GM21717 (cell line): ENCODE data around the gene PRDM12.

Source experiments
- ATAC-seq: cut with Tn5 transposase; IDR thresholded peaks from one replicate; pipeline ENCODE4 v1.9.1; 2021; ENCODE audit warnings: mild to moderate bottlenecking, moderate library complexity; ENCODE audit not compliant: unreplicated experiment

PRDM12 gene

GRCh38 chr9:130664251-130665028 lies at the start of gene PRDM12:
Gene PRDM12 (plus strand): TSS chr9:130664594. CDS start chr9:130664654, 60 bp downstream.
- ATAC-seq = no peak

GRCh38 chr9:130616451-130616850 lies 47.9 kb upstream of the PRDM12 start:
- ATAC-seq = no peak

- ATAC-seq = no peak
These were observed 40.9 kb upstream of the PRDM12 start for GRCh38 chr9:130623466-130623865.

DNA sequence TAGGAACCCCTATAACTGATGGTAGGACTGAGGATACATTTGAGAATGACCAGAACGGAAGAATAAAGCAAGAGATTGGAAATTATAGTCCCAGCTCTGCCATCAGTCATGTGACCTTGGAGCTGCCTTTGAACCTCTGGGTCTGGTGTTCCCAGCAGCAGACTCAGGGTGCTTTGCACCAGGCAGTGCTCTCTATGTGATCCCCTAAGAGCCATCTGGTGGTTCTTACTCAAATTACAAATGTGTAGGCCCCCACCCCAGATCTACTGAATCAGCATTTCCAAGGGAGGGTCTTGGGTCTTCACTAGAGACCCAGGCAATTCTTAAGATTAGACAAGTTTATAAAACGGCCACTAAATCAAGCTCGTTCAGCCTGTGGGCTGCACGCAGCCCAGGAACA lies 40.2 kb upstream of the PRDM12 start:
- no peak for ATAC-seq

DNA sequence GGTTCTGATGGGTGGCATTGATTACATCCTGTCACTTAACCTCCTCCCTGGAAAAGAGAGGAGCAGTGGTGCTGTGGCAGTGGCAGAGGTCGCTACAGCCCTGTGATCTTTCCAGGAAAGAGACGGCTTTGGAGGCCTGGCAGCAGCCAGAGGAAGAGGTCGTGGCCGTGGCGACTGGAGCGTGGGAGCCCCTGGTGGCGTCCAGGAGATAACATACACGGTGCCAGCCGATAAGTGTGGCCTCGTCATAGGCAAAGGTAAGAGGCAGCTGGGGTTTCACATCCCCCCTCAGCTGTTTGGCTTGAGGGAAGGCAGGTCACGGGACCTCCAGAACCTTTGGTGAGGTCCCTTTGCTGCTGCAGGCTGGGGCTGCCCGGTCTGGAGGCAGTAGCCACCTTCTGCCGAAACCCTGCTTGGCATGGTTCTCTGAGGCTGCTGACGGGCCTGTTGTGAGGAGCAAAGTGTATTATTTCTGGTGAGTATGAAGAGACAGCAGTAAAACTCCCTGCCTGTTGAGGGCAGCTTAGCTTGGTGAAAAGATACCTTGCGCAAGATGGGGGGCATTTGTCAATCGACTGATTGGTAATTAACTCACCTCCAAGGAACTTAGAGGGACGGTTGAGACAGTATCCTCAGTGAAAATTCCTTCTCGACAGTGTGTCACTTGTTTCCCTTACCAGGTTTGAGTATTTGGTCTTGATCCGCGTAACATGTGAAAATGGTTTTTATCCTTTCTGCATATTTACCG lies 38.0 kb upstream of the PRDM12 start:
- no peak for ATAC-seq

DNA sequence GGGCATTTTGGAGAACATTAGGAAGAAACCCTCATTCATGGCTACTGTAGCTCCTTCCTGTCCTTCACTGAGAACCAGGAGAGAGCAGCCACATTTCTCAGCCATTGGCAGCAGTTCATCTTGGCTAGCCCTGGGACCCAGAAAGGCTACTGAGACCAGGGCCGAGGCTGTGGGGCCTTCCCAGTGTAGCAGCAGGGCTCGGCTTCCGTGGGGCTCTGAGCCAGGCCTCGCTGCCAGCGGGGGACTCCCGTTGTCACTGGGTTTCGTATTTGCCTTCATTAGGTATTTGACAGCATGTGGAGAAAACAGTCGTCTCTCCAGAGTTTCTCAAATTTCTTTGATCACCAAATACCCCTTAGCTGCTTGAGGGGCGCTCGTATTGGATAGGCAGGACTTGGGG lies 37.3 kb upstream of the PRDM12 start:
- ATAC-seq = no peak

DNA sequence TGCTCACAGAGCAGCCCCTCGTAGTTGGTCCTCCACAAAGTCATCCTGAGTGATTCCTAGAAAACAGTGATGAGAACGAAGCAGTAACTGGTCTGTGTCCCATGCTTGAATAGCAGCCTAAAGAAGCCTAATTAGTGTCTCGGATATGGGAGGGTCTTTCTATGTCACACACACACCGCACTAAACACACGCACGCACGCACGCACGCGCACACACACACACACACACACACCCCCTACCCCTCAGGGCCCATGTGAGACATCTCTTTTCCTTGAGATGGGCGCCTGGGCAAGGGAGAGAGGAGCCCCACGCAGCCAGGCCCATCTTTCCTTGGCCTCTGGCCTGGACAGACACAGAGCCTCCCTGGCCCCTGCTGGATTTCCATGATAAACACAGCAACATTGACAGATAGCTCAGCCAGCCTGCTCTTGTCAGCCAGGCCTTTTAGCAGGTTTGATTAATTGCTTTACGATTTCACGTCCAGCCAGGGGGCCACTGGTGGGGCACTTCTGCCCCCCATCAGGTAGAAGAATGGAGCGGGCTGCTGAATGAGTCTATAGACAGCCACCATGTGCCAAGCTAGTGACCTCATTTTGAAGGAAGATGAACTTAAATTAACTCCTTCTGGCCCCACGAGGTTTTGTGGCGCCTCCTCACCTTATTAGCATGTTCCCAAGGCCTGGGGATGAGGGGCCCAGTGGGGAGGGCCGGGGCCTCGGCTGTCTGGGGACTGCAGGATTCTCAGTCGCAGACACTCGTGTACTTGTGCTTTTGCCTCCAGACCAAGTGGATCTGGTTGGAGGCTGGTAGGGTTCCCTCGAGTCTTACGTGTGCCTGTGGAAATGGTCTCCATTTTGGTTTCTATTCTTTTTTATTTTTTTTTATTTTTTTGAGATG lies 36.2 kb upstream of the PRDM12 start:
- no peak for ATAC-seq

DNA sequence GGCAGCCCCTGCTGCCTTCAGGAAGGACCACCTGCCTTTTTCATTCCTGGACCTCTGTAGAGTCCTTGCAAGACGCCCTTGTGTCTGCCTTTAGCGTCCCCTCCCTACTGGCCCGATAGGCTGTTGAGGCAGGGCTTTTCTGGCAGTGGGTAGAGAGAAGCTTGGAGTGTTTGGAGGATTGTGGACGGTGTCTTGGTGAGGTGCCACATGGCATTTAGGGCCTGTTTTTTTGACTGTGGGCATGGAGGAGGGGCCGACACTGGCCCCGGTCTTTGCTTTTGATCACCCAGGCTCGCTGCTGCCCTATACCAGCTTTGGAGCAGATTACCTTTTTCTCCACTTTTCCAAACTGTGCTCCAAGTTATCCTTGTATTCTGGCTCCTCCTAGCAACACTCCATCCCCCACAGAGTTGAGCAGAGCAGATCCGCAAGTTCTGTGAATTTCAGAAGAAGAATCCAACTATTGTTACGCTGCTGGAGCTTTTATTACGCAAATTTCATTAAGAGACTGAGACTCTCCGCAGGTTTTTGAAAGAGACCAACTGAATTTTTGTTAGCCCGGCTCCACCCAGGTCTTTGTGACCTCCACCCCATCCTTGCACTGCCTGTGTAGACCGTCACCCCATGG lies 34.8 kb upstream of the PRDM12 start:
- no peak for ATAC-seq

DNA sequence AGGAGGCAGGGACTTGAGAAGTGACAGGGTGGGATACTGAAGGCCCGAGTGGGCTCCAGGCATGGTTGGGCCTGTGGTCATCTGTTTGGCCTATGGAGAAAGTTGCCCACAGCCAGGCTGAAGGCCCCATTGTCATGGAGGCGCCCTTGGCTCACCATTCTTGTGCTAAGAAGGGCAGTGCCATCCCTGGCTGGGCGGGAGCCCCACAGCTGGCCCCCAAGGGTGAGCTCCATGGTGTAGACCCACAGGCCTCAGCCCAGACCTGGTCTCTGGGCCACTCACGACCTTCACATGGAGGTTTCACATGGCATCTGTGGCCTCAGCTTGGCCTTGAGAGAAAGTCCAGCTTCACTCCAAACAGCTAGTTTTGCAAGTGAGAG lies 34.3 kb upstream of the PRDM12 start:
- ATAC-seq = no peak

DNA sequence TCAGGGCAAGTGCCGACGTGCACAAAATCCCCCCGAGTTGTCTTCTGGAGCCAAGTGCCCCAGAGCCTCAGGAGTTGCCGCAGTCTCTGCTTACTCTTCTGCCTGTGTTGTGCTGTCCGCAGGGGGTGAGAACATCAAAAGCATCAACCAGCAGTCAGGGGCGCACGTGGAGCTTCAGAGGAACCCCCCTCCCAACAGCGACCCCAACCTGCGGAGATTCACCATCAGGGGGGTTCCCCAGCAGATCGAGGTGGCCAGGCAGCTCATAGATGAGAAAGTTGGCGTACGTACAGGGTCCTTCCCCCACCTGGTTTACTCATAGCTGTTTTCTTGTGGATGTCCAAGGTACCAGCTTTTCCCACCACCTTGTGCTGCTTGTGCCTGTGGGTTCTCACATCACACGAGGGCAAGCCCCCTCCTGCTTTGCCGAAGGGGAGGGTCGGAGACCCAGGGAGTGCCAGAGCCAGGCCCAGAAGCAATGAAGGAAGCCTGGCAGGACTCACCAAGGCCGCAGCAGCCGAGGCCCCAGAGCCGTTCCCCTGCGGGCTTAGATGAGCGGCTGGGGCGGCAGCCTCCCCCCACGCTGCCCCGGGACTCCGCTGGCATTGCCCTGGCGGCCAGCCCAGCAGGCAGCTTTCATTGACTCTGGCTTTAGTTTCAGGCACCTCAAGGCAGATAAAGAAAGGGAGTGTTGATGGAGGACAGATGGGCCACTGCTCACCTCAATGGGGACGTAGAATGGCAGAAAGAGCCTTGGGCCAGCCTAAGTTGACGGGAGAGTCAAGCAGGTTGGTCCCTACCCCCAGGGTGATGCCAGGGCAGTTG lies 33.7 kb upstream of the PRDM12 start:
- ATAC-seq = no peak

DNA sequence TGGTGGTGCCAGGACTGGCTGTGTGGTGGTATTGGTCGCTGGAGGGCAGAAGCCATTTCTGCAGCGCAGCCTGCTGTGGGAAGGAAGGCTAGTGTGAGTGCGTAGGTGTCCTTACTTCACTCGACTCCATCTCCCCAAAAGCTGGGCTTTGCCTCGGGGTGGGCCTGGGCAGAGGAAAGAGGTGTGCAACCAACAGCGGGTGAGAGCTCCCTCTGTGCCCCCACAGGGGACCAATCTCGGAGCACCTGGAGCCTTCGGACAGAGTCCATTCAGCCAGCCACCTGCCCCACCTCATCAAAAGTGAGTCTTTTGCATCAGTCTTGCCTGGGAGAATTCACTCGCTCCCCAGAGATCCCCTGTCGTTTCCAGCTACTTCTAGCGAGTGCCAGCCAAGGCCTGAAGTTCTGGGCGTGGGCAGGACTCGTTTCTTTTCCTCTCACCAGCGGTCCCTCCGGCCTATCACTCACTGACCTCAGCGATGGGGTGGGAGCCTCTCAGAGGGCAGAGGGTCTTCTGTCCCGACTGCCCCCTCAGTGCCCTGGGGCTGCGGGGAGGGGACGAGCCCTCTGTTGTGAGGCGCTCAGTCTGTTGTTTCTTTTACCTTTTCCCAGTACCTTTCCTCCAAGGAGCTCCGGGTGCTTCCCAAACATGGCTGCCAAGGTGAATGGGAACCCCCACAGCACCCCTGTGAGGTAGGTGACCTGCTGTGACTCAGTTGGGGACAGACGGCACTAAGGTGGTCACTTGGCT lies 32.9 kb upstream of the PRDM12 start:
- ATAC-seq = no peak

DNA sequence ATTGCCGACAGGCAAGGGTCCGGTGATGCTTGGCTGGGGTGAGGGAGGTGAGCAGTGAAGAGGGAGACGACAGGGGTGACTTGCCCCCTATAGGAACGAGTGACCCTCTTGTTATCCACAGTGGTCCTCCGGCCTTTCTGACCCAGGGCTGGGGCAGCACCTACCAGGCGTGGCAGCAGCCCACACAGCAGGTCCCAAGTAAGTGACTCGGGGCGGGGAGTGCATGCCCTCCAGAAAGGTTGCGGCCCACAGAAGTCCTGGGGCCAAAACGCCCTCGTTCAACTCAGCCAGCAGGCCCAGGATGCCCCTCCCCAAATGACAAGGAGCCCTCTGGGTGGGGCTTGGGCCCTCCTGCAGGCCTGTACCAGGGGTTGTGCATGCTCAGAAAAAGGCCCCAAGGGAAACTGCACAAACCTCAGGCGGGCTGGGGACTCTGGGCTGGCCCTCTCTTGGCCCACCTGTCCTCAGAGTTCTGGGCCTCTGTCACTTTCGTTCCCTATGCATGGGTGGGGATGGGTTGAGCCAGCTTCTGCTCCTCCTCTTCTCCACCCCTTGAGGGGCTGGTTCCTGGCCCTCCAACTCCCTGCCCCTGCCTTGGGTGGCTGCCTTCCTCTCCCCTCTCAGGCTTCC lies 32.2 kb upstream of the PRDM12 start:
- no peak for ATAC-seq

- ATAC-seq = no peak
These were observed 31.6 kb upstream of the PRDM12 start for GRCh38 chr9:130632841-130633240.

DNA sequence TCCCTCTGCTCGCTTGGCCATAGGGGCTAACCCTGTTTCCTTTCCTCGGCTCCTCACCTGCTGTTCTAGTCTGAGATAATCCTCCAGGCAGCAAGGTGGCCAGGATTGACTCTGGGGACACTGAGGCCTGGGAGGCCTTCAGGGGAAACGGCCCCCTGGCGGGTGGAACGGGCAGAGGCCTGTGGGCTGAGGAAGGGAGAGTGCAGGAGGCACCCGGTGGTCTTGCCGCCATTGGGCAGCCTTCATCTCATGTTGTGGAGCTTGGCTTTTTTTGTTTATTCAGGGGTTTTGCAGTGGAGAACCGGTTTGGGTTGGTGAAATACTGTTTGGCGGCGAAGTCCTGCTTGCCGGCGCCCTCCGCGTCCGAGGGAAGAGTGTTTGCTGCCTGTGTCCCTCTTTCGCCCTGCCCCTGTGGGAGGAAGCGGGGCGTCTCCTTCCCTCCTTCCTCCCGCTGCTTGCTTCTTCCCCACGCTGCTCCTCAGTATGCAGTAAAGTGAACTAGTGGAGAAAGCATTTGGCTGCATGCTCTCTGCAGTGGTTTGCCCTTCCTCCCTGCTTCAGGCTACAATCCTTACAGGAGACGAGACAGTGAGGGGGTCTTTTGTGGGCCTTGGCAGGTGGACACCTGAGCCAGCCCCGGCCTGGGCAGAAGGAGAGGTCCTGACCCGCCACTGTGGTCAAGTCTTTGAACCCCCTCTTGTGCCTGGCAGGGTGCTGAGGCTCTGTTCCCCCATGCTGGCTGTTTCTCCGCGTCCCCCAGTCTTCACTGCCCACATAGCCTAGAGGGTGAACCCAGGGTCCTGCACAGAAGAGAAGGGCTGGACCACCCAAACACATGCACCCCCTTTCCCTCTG lies 30.8 kb upstream of the PRDM12 start:
- no peak for ATAC-seq

DNA sequence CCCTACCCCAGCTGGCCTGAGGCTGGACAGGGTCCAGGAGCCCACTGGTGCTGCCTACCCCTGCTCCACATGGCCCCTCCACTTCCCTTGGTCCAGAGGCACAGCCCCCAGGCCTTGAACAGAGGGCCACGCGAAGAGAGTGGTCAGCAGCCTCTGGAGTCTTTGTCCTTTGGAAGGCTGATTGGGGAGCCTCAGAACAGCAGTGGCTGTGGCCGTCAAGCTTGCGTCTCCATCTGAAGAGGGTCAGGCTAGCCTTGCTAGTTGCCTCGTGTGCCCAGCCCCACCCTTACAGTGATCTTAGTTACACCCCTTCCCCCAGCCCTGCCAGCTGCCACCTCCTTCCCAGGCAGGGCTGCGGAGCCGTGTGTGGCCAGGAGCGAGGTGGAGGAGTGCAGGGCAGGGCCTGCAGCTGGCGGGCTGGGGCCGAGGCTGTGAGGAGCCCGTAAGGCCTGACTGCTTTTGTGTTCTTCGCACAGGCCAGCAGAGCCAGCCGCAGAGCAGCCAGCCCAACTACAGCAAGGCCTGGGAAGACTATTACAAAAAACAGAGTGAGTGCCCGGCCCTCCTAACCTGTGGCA lies 30.1 kb upstream of the PRDM12 start:
- no peak for ATAC-seq

DNA sequence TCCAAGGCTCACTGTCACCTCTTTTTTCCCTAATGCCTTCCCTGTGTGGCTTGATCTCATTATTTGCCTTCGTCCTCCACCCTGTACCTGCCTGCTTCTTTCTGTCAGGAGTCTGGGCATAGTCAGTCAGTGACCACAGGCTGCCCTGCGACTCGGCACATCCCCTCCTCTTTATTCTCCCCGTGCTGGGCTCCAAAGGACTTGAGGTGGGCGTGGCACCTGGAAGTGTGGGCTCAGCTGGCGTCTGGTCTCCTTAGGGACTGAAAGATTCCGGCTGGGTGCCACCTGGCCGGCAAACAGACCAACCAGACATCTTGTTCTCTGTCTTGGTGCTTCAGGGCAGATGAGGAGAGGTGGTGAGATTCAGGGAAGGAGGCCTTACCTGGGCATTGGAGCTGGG lies 29.6 kb upstream of the PRDM12 start:
- ATAC-seq = no peak

- no peak for ATAC-seq
These were observed 29.1 kb upstream of the PRDM12 start for GRCh38 chr9:130635306-130635705.
